ENCODE measurements around the gene EGLN3.

DNA sequence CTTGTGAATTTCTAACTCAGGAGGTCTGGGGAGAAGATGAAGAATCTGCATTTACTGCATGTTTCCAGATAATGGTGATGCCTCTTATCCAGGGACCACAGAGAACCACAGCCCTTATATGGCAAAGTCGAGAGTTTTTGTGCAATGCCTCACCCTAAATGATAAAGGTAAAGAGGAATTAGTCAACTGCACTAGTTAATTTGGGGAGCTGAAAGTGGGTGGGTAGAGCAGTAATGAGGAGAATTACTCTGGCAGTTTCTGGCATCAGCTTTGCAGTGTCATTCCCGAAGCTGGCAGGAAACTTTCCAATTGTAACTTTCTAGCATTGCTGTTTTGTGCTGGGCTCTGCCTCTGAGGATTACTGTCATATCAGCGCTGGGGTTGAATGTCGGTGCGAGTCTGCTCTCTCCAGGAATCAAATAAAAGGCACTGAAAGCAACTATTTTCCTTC is 10.3 kb downstream of the EGLN3 start:
- no peak for TF ChIP-seq CTCF (IDR thresholded peaks at IDR 0.05)
- TF ChIP-seq POLR2A (IDR thresholded peaks at IDR 0.05), result no peak
- no peak for TF ChIP-seq EP300 (IDR thresholded peaks at IDR 0.05)
